Fibroblast of lung (primary cell): ENCODE results near the gene BTG1. TPM values are rescaled to one million over a fixed set of nuclear protein-coding genes. Genes with fewer than 3 reads are reported as not detected.

ENCODE experiments used
- DNase-seq, 2 donors: peaks; one replicate each; pipeline versions ENCODE4 v3.0.0 to v3.0.0-alpha.2; 2010; ENCODE audit warnings: low read depth in 2 of 2
- H2AFZ ChIP-seq: 2 replicates; pipeline ENCODE4 v1.5.1; 2012; ENCODE audit warnings: low read length, control low read depth, inconsistent platforms
- H3K27ac ChIP-seq: 2 replicates; pipeline ENCODE4 v1.5.1; 2011; ENCODE audit warnings: low read length, control low read depth; ENCODE audit not compliant: insufficient read depth
- H3K27me3 ChIP-seq: 2 replicates; pipeline ENCODE4 v1.5.1; 2011; ENCODE audit warnings: mild to moderate bottlenecking, low read length; ENCODE audit not compliant: control insufficient read depth, insufficient read depth
- H3K36me3 ChIP-seq: 2 replicates; pipeline ENCODE4 v1.5.1; 2011; ENCODE audit warnings: low read length; ENCODE audit not compliant: control insufficient read depth, insufficient read depth
- H3K4me1 ChIP-seq: 2 replicates; pipeline ENCODE4 v1.5.1; 2011; ENCODE audit warnings: low read length; ENCODE audit not compliant: control insufficient read depth, insufficient read depth; ENCODE audit errors: extremely low read depth
- H3K4me2 ChIP-seq: 2 replicates; pipeline ENCODE4 v1.5.1; 2011; ENCODE audit warnings: low read length, control low read depth; ENCODE audit not compliant: insufficient read depth; ENCODE audit errors: extremely low read depth
- H3K4me3 ChIP-seq, 4 experiments: fragments of 200-600 bp in 1 of 4; sonication (generic) in 1 of 4; replicated peaks in 1 of 4; 2 replicates each; pipeline ENCODE4 v1.5.1; 2011 to 2016; ENCODE audit warnings: low read length in 4 of 4, low read depth in 3 of 4, mild to moderate bottlenecking in 3 of 4, control low read depth in 2 of 4, inconsistent platforms in 1 of 4, mixed read lengths in 1 of 4; ENCODE audit not compliant: insufficient read depth in 1 of 4; ENCODE audit errors: control extremely low read depth in 1 of 4
- H3K79me2 ChIP-seq: 2 replicates; pipeline ENCODE4 v1.5.1; 2012; ENCODE audit warnings: mild to moderate bottlenecking, low read length, inconsistent platforms; ENCODE audit not compliant: control insufficient read depth, insufficient read depth
- H3K9ac ChIP-seq: 2 replicates; pipeline ENCODE4 v1.5.1; 2011; ENCODE audit warnings: mild to moderate bottlenecking, low read length, control low read depth; ENCODE audit not compliant: insufficient read depth
- H3K9me3 ChIP-seq: 2 replicates; pipeline ENCODE4 v1.5.1; 2012; ENCODE audit warnings: low read depth, low read length; ENCODE audit not compliant: control insufficient read depth, insufficient read depth
- H4K20me1 ChIP-seq: 2 replicates; pipeline ENCODE4 v1.5.1; 2011; ENCODE audit warnings: low read length; ENCODE audit not compliant: control insufficient read depth, insufficient read depth; ENCODE audit errors: extremely low read depth
- EZH2 ChIP-seq: IDR thresholded peaks from 2 replicates; pipeline ENCODE4 v1.5.1; 2012; ENCODE audit warnings: low read length, control low read depth, mild to moderate bottlenecking; ENCODE audit errors: missing control alignments
- polyA plus RNA-seq, 2 donors: library from polyadenylated mRNA; depleted of rRNA in 1 of 2; stranded (reverse) in 1 of 2; unstranded in 1 of 2; fragments of >200 nt; gene quantifications; 2 replicates each; pipeline ENCODE4 v1.2.1, GENCODE V29; 2011 to 2012; ENCODE audit warnings: missing spikeins in 1 of 2
- total RNA-seq: library from RNA; depleted of rRNA; stranded (reverse); fragments of >200 nt; gene quantifications from 2 replicates; pipeline ENCODE4 v1.2.1, GENCODE V29; 2014
- TF ChIP-seq, protein P1 (sequence below), 2 donors: IDR thresholded peaks in 1 of 2; conservative IDR thresholded peaks in 1 of 2; 1 replicate in 1 of 2; 2 replicates in 1 of 2; pipeline ENCODE4 v1.5.1; 2011 to 2012; ENCODE audit warnings: low read length in 2 of 2, control low read depth in 1 of 2, inconsistent platforms in 1 of 2, low read depth in 1 of 2, mild to moderate bottlenecking in 1 of 2

Gene BTG1
- total and polyA plus RNA-seq, 2 donors (not counting 1 experiment from before 2014, with no cell fraction given) = 18.2 to 23.1 TPM

GRCh38 chr12:92175961-92176360 lies 30.3 kb upstream of the BTG1 start:
- no peaks in the 10 kb centered on the region for H3K27me3 ChIP-seq
- no peak overlapping the region for H3K27ac ChIP-seq
- H3K4me1 ChIP-seq = no peaks in the 10 kb centered on the region
- no peak overlapping the region for H3K4me2 ChIP-seq
- no peaks in the 10 kb centered on the region for H3K9me3 ChIP-seq
- no peaks in the 10 kb centered on the region for H3K36me3 ChIP-seq
- no peak overlapping the region for H3K4me3 ChIP-seq
- no peak for DNase-seq
- no peaks in the 10 kb centered on the region for H4K20me1 ChIP-seq
- no peak overlapping the region for H3K9ac ChIP-seq
- TF ChIP-seq EZH2 = no peak
- TF ChIP-seq, protein P1, sequence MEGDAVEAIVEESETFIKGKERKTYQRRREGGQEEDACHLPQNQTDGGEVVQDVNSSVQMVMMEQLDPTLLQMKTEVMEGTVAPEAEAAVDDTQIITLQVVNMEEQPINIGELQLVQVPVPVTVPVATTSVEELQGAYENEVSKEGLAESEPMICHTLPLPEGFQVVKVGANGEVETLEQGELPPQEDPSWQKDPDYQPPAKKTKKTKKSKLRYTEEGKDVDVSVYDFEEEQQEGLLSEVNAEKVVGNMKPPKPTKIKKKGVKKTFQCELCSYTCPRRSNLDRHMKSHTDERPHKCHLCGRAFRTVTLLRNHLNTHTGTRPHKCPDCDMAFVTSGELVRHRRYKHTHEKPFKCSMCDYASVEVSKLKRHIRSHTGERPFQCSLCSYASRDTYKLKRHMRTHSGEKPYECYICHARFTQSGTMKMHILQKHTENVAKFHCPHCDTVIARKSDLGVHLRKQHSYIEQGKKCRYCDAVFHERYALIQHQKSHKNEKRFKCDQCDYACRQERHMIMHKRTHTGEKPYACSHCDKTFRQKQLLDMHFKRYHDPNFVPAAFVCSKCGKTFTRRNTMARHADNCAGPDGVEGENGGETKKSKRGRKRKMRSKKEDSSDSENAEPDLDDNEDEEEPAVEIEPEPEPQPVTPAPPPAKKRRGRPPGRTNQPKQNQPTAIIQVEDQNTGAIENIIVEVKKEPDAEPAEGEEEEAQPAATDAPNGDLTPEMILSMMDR (conservative IDR thresholded peaks at IDR 0.05 in 1 of 2, IDR thresholded peaks at IDR 0.05 in 1 of 2; ENCODE audit: low read depth in 1 of 2, low read length in 2 of 2) = no peak
- no peak overlapping the region for H2AFZ ChIP-seq
- H3K79me2 ChIP-seq = no peaks in the 10 kb centered on the region

GRCh38 chr12:92170050-92170449 lies 24.4 kb upstream of the BTG1 start:
- no peak overlapping the region for H3K4me2 ChIP-seq
- H3K27ac ChIP-seq = no peak overlapping the region
- TF ChIP-seq, protein P1 (conservative IDR thresholded peaks at IDR 0.05 in 1 of 2, IDR thresholded peaks at IDR 0.05 in 1 of 2; ENCODE audit: low read depth in 1 of 2, low read length in 2 of 2) = no peak
- no peak for TF ChIP-seq EZH2
- H3K9me3 ChIP-seq = no peaks in the 10 kb centered on the region
- no peaks in the 10 kb centered on the region for H3K4me1 ChIP-seq
- no peak for DNase-seq
- H3K27me3 ChIP-seq = no peaks in the 10 kb centered on the region
- H3K4me3 ChIP-seq = no peak overlapping the region
- no peaks in the 10 kb centered on the region for H3K79me2 ChIP-seq
- H2AFZ ChIP-seq = peak overlapping the region; percentile 23
- H3K36me3 ChIP-seq = no peaks in the 10 kb centered on the region
- no peaks in the 10 kb centered on the region for H4K20me1 ChIP-seq
- no peak overlapping the region for H3K9ac ChIP-seq

DNA sequence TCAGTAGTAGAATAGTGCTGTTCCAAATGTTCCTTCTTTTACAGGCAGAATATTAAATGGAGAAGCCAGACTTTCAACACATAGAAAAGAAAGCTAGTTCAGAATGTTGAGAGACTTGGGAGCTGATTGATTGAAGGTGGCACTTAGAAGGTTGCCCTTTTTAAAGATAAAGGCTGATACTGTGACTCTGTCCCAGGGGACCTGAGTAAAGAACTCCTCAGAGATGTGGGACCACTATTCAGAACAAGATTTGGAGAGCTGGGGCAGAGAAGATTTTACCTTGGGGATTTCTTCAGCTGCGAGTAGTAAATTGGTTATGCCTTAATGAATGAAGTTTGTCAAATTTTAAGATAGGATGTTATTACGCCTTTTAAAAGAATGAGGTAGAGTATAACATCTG lies 21.4 kb upstream of the BTG1 start:
- no peaks in the 10 kb centered on the region for H3K27me3 ChIP-seq

More for the DNA sequence above, 21.4 kb upstream of the BTG1 start:
- no peak overlapping the region for H3K4me2 ChIP-seq
- H3K36me3 ChIP-seq = no peaks in the 10 kb centered on the region
- H3K79me2 ChIP-seq = no peaks in the 10 kb centered on the region
- H3K9me3 ChIP-seq = no peaks in the 10 kb centered on the region
- H4K20me1 ChIP-seq = no peaks in the 10 kb centered on the region
- H2AFZ ChIP-seq = no peak overlapping the region
- TF ChIP-seq, protein P1 (conservative IDR thresholded peaks at IDR 0.05 in 1 of 2, IDR thresholded peaks at IDR 0.05 in 1 of 2; ENCODE audit: low read depth in 1 of 2, low read length in 2 of 2) = no peak
- TF ChIP-seq EZH2 = no peak
- H3K4me3 ChIP-seq = no peak overlapping the region
- no peak overlapping the region for H3K27ac ChIP-seq
- no peak overlapping the region for H3K9ac ChIP-seq
- no peak for DNase-seq
- no peaks in the 10 kb centered on the region for H3K4me1 ChIP-seq
